ENCODE data around the gene RAB4B.
"Not testable (repeated sequence)": the region's sequence is repeated elsewhere in the genome, so short reads cannot be mapped to it uniquely, and the experiment has no call there.

Gene RAB4B

GRCh38 chr19:40803170-40803856, 25.3 kb downstream of the RAB4B start:
- no peak for DNase-seq

DNA sequence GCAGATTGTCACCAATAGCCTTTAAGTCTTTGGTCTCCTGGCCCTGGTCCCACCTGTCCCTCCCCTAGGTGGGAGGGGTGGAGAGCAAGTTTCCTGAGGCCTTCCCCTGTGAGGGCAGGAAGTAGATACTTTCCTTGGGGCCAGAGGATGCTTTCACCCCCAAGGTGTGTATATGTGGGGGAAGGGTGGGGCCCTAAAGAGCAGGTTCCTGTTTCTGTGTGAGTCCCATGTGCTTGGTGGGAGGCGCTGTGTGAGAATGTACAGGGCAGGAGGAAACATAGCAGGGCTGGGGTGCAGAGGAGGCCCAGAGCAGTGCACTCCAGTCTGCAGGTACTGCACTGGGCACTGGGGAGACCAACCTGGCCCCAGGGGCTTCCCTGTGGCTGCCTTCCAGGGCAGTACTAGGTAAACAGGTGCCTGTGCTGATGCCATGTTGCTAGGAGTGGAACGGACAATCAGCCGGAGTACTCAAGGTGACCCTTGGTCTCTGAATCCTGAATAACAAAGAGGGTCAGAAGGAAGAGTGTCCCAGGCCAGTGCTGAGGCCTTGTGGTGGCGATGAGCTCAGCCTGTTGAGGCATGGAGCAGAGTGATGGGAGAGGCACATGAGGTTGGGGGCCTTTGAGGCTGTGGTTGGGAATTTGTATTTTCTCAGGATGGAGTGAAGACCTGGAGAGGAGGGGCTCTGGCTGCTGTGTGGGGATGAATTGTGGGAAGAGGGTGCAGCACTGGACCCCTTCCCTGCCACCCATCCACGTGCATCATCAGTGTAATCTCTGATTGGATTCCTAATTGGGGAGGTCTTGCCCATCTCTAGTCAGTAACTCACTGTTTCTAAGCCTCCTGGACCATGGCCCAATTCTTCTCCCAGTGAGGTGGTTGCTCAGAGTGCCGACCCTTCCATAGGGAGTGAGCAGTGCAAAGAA, 26.1 kb downstream of the RAB4B start:
- DNase-seq: no peak

DNA sequence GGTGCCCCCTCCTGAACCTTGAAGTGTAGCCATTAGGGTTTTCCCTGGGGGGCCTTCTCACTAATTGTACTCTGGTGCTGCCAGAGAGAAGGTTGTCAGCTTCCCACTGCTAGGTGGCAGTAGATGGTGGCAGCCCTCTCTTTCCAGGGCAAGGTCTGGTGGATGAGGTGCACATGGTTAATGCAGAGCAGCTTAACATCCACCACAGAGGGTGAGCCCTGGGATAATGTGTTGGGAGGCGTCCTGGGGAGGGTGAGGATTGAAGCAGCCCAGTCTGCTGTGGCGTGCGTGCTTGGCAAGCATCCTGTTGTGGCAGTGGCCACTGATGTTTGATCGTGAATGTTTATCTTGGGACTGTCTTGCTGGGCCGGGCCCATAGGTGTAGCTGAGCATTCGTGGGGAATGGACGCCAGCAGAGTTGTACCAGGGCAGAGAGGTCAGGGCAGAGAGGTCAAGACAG, 26.8 kb downstream of the RAB4B start:
- no peak for DNase-seq

DNA sequence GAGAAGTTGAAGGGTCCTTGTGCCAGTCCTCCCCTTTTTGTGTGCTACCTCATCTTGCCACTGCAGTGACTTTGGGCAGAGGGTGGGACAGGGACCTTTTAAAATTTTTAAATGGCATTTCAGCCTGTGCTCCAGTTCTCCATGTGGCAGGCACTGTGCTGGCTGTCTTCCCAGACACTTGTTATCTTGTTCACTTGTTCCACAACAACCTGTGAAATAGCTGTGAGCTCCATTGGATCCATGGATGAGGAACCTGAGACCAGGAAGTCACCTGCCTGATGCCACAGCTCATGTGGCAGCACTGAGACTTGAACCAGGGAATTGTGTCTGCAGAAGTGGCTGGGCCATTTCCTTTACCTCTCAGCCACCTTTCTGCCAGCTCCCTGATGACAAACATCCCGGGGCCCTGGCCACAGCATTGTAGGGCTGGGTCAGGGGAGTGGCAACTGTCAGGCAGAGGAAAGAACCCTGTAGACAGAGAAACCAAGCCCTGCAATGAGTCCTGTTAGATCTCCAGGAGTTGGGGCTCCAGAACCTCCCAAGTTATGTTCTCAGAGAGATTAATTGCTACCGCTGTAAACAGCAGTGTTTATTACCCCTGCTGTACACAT, 27.3 kb downstream of the RAB4B start:
- DNase-seq: no peak

- DNase-seq: peak; percentile 76
Measured at GRCh38 chr19:40806423-40807146, 28.5 kb downstream of the RAB4B start.

- no peak for DNase-seq
Measured at GRCh38 chr19:40807147-40808020, 29.3 kb downstream of the RAB4B start.

DNA sequence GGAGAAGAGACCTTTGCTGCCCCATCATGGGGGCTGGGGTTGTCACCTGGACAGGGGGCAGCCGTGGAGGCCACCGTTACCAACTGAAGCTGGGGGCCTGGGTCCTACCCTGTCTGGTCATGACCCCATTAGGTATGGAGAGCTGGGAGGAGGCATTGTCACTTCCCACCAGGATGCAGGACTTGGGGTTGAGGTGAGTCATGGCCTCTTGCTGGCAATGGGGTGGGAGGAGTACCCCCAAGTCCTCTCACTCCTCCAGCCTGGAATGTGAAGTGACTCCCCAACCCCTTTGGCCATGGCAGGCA, 29.9 kb downstream of the RAB4B start:
- no peak for DNase-seq

DNA sequence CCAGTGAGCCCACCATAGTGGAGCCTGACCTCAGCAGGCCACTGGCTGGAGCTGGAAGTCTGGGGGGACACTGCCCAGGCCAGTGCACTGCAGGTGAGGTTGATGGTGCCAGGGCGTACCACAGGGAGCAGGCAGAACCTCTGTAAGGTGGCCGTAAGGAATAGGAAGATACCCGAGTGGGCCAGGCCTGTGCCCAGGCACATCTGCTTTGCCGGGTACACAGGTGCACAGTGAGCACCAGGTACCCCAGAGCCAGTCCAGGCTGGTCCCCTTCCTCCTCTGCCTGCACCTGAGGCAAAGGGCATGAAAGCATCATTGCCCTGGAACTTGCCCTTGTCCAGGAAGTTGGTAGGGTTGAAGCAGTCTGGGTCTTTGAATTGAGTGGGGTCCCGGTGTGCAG, 30.4 kb downstream of the RAB4B start:
- no peak for DNase-seq

- DNase-seq: no peak
Measured at GRCh38 chr19:40809358-40810086, 31.5 kb downstream of the RAB4B start.

DNA sequence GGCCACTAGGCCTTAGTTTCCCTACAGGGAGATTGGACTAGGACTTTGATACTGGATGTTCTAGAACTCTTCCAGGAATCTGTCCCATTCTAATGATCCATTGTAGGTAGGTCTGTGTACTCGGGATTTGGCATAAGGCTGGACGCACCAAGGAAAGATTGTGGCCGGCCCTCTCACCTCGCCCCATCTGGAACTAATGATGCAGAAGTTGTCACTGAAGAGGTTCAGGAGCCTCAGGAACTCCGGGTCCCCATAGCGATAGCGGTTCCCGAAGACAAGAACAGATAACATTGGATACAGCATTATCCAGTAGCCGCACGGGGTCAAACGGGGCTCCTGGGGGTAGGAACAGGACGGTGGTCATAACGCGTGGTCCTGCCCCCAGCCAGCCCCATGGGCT, 32.1 kb downstream of the RAB4B start:
- DNase-seq: no peak

DNA sequence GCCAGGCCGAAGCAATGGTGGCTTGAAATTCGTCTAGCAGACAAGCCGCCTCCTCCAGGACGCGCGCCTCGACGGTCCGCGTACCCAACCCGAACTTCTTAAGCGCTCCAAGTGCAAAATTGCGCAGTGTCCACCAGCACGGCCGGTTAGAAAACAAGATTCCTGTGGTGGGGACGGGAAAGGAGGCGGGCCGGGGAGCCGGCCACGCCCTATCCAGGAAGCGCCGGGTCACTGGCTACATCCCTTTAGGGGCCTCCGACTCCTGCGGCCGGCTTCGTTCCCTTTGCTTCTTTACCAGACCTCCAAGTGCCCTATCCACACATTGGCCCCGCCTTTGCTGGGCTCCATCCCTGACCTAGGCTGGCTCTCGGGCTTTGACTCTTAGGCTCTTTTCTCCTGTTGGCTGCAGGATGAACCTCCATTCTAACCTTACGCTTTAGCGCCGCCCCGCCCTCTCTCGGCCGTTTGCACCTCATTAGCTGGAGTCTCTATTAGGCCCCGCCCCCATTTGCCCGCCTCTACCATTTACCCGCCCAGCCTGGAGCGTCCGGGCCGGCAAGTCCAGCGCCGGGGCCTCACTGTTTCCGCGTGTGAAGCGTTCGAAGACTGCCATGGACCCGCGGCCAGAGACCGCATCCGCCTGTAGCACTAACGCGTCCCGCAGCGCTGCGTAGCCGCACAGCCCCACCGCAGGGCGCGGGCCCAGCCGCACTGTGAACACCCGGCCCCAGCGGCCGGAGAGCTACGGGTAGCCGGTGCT, 32.8 kb downstream of the RAB4B start:
- peak; percentile 94 for DNase-seq

- DNase-seq: peak; percentile 63
Measured at GRCh38 chr19:40811478-40812341, 33.7 kb downstream of the RAB4B start.

GRCh38 chr19:40812571-40812970, 34.5 kb downstream of the RAB4B start:
- DNase-seq: not testable (repeated sequence)

- no peak for DNase-seq
Measured at GRCh38 chr19:40813182-40813581, 35.1 kb downstream of the RAB4B start.

GRCh38 chr19:40815223-40815622, 37.2 kb downstream of the RAB4B start:
- no peak for DNase-seq

DNA sequence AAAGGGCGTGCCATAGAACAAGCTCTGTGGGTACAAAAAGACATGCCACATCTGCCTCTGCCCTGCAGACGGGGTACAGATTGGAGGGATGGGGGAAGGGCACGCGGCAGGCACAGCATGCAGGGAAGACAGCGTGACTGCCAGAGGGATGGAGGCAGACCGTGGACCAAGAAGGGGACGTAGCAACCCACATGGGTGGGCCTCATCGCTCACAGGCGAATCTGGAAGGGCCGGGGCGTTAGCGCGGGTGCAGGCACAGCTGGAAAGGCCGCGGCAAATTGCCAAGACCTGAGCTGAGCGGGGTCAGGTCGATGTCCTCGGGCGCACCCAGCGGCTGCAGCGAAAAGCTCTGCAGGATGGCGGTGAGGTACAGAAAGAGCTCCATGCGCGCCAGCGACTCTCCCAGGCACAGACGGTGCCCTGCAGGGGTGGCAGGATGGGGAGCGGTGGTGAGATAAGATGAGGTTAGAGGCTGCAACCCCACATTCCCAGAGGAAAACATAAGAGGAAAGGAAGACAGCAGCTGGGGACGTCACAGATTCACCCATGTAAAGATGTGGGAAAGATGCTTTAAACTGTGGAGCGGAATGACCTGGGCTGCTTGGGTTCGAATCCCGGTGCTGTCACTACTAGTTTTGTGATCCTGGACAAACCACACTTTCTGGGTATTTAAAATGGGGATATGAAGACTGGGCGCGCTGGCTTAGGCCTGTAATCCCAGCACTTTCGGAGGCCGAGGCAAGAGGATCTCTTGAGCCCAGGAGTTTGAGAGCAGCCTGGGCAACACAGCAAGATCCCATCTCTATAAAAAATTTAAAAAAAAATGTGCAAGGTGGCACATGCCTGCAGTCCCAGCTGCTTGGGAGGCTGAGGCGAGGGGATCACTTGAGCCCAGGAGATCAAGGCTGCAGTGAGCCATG, 40.7 kb downstream of the RAB4B start:
- peak; percentile 53 for DNase-seq

DNA sequence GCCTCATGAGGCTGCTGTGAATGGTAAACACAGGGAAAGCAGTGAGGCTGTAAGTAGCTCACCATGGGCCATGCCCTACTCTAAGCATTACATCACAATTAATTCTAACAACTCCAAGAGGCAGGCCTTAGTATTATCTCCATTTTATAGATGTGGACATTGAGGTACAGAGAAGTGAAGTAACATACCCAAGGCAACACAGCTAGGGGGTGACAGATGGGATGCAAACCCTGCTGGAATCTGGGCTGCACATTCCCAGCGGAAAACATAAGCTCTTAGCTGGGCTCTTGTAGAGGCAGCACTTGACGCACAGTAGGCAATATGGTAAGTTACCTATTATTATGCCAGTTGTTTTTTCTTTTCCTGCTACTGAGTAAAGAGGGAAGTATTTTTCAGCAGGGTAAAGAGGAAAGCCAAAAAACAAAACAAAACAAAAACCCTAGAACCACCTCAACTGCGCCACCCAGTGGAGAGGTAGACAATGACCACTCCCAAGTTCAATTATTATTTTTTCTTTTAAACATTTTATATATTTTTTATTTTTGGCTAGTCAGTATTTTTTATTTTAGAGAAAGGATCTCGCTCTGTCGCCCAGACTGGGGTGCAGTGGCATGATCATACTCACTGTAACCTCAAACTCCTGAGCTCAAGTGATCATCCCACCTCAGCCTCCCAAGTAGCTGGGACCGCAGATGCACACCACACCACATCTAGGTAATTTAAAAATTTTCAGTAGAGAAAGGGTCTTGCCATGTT, 41.6 kb downstream of the RAB4B start:
- DNase-seq: not testable (repeated sequence)
